ENCODE measurements around the gene TRPM3. TPM values are rescaled to one million over a fixed set of nuclear protein-coding genes. Genes with fewer than 3 reads are reported as not detected.
A peak's percentile ranks its signal among the peaks of the same experiment; 100 is the strongest.

Gene TRPM3
- total RNA-seq (2014; rRNA removed) (not detected in 2 replicates), Bru-seq, nascent RNA (percentile 2 among the genes with signal in this experiment), BruChase-seq, experiment 1, labeled RNA remaining after a 6-hour chase (percentile 5 among the genes with signal in this experiment), BruChase-seq, experiment 2, labeled RNA remaining after a 2-hour chase (percentile 6 among the genes with signal in this experiment)
- long read RNA-seq = 0 reads

DNA sequence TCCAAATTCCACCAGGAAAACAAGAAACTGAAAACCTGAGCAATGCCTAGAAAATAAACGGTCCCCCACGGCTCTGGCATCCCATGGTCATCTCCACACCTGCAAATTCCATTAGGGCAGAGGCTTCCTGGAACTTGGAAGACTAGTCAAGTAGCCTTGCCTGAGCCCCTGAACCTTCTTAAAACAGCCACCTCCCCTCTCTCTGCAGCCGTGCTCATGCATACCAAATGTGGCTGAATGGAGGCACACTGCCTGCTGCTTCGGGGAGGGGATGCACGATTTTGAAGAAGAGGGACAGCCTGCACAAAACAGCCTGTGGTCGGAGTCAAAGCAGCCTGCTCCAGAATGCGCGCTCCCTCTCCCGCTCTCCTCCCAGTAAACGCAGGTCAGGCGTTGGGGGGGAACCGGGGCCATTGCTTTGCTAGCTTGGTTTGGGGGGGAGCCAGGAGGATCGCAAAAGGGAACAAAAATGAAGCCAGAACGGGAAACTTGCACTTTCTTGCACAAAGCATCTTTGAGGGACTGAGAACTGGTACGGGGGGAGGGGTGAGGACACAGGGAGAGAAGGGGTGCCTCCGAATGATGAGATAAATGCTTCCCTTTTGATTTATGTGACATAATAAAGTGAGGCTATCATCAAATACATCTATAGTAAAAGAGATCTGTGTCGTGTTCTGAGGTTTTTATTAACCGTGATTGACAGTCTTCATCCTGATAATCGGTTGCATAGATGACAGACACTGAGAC is at the start of gene TRPM3:
Gene TRPM3, minus strand, starts transcription at position 347 of the 747 bp plus-strand sequence. Its CDS starts 267 bp downstream, at position 80.
- Histone ChIP-seq H3K9me3 (ENCODE audit: low read length) (no peaks in the 10 kb centered on the region), H3K27ac (ENCODE audit: low read length) (no peak within 1 kb of the TSS), H3K27me3 (ENCODE audit: low read length) (no peaks in the 10 kb centered on the region), H4K20me1 (ENCODE audit: low read length) (no peaks in the 10 kb centered on the region), H3K4me1 (ENCODE audit: insufficient read depth, low read length) (no peaks in the 10 kb centered on the region), H3K9me2 (replicated peaks; ENCODE audit: low read length) (no peaks in the 10 kb centered on the region), H3K36me3 (ENCODE audit: low read depth, low read length) (no peaks in the 10 kb centered on the region), H3K9ac (ENCODE audit: low read length) (no peak within 1 kb of the TSS), H3K4me2 (ENCODE audit: low read length) (no peak within 1 kb of the TSS), H3K4me3 (ENCODE audit: low read length) (no peak within 1 kb of the TSS), H2AFZ (ENCODE audit: low read length) (no peak within 1 kb of the TSS), H3K79me2 (ENCODE audit: low read length) (no peaks in the 10 kb centered on the region), H3F3A (ENCODE audit: low read length, unreplicated experiment) (no peaks in the 10 kb centered on the region)
- BruUV-seq (replicated peaks) = no TSS peak
- DNase-seq = no peak
- ATAC-seq = no peak
- TF ChIP-seq EZH2phosphoT487 (IDR thresholded peaks at IDR 0.05; ENCODE audit: borderline replicate concordance, low read length) (no peak), CTCF (conservative IDR thresholded peaks at IDR 0.05; ENCODE audit: low read depth, low read length) (no peak)
- POLR2A ChIA-PET (ENCODE audit: unreplicated experiment) = no interaction called here
- CTCF ChIA-PET = no interaction called here
- intact Hi-C loops (cut with micrococcal nuclease) = no loop called here

GRCh38 chr9:71168418-71168817 is 47.0 kb upstream of the TRPM3 start:
- H3K9ac ChIP-seq (ENCODE audit: low read length) = no peak overlapping the region
- no peaks in the 10 kb centered on the region for H3K27me3 ChIP-seq (ENCODE audit: low read length)
- no peaks in the 10 kb centered on the region for H4K20me1 ChIP-seq (ENCODE audit: low read length)
- H3K9me3 ChIP-seq (ENCODE audit: low read length) = no peaks in the 10 kb centered on the region
- no peak overlapping the region for H3K4me3 ChIP-seq (ENCODE audit: low read length)
- H3K36me3 ChIP-seq (ENCODE audit: low read depth, low read length) = no peaks in the 10 kb centered on the region
- DNase-seq = no peak
- no peaks in the 10 kb centered on the region for H3K4me1 ChIP-seq (ENCODE audit: insufficient read depth, low read length)
- H2AFZ ChIP-seq (ENCODE audit: low read length) = no peak overlapping the region
- H3K4me2 ChIP-seq (ENCODE audit: low read length) = no peak overlapping the region
- no peaks in the 10 kb centered on the region for H3K9me2 ChIP-seq (replicated peaks; ENCODE audit: low read length)
- H3F3A ChIP-seq (ENCODE audit: low read length, unreplicated experiment) = no peaks in the 10 kb centered on the region
- BruUV-seq (replicated peaks) = no TSS peak
- no peak overlapping the region for H3K27ac ChIP-seq (ENCODE audit: low read length)
- ChIA-PET CTCF (no interaction called here), POLR2A (ENCODE audit: unreplicated experiment) (no interaction called here)
- ATAC-seq = no peak
- TF ChIP-seq EZH2 (IDR thresholded peaks at IDR 0.05; ENCODE audit: low read length, unreplicated experiment) = no peak
- TF ChIP-seq EZH2phosphoT487 (IDR thresholded peaks at IDR 0.05; ENCODE audit: borderline replicate concordance, low read length) = no peak
- no peak for TF ChIP-seq CTCF (conservative IDR thresholded peaks at IDR 0.05; ENCODE audit: low read depth, low read length)
- no peaks in the 10 kb centered on the region for H3K79me2 ChIP-seq (ENCODE audit: low read length)
- intact Hi-C loops (cut with micrococcal nuclease) = no loop called here

- H3F3A ChIP-seq (ENCODE audit: low read length, unreplicated experiment) = no peaks in the 10 kb centered on the region
- POLR2A ChIA-PET (ENCODE audit: unreplicated experiment) = no interaction called here
- DNase-seq = no peak
- H3K9me3 ChIP-seq (ENCODE audit: low read length) = no peaks in the 10 kb centered on the region
- no peak overlapping the region for H2AFZ ChIP-seq (ENCODE audit: low read length)
- TF ChIP-seq EZH2phosphoT487 (IDR thresholded peaks at IDR 0.05; ENCODE audit: borderline replicate concordance, low read length) (no peak), EZH2 (IDR thresholded peaks at IDR 0.05; ENCODE audit: low read length, unreplicated experiment) (no peak), CTCF (conservative IDR thresholded peaks at IDR 0.05; ENCODE audit: low read depth, low read length) (no peak)
- no peaks in the 10 kb centered on the region for H3K9me2 ChIP-seq (replicated peaks; ENCODE audit: low read length)
- ATAC-seq = no peak
- H3K9ac ChIP-seq (ENCODE audit: low read length) = no peak overlapping the region
- no peak overlapping the region for H3K27ac ChIP-seq (ENCODE audit: low read length)
- intact Hi-C loops (cut with micrococcal nuclease) = no loop called here
- no peak overlapping the region for H3K4me2 ChIP-seq (ENCODE audit: low read length)
- H3K4me3 ChIP-seq (ENCODE audit: low read length) = no peak overlapping the region
- CTCF ChIA-PET = interaction anchor here (0.6 kb wide), 1 partner anchor 522 kb away, joined by 10 read pairs; no protein-coding TSS in a partner anchor
- no peaks in the 10 kb centered on the region for H3K4me1 ChIP-seq (ENCODE audit: insufficient read depth, low read length)
- no peaks in the 10 kb centered on the region for H3K27me3 ChIP-seq (ENCODE audit: low read length)
- no peaks in the 10 kb centered on the region for H4K20me1 ChIP-seq (ENCODE audit: low read length)
- no TSS peak for BruUV-seq (replicated peaks)
- no peaks in the 10 kb centered on the region for H3K36me3 ChIP-seq (ENCODE audit: low read depth, low read length)
- H3K79me2 ChIP-seq (ENCODE audit: low read length) = no peaks in the 10 kb centered on the region
These were observed 40.7 kb upstream of the TRPM3 start for GRCh38 chr9:71162126-71162525.

Data from PC-3 (cell line).